ENCODE data around the gene SIL1.
"Not testable (repeated sequence)": the region's sequence is repeated elsewhere in the genome, so short reads cannot be mapped to it uniquely, and the experiment has no call there.

The SIL1 gene

GRCh38 chr5:138942066-138942465 is 256.1 kb downstream of the SIL1 start:
- no peak for DNase-seq (ENCODE audit: low read depth)

- no peak for DNase-seq (ENCODE audit: low read depth)
Measured at GRCh38 chr5:138938526-138938925, 259.6 kb downstream of the SIL1 start.

GRCh38 chr5:138937392-138938387 is 260.5 kb downstream of the SIL1 start:
- no peak for DNase-seq (ENCODE audit: low read depth)

- DNase-seq (ENCODE audit: low read depth): no peak
Measured at GRCh38 chr5:138936968-138937345, 261.2 kb downstream of the SIL1 start.

- no peak for DNase-seq (ENCODE audit: low read depth)
Measured at GRCh38 chr5:138936225-138936967, 261.8 kb downstream of the SIL1 start.

- DNase-seq (ENCODE audit: low read depth): no peak
Measured at GRCh38 chr5:138935466-138935865, 262.7 kb downstream of the SIL1 start.

- DNase-seq (ENCODE audit: low read depth): no peak
Measured at GRCh38 chr5:138934971-138935370, 263.2 kb downstream of the SIL1 start.

GRCh38 chr5:138933522-138934290 is 264.5 kb downstream of the SIL1 start:
- DNase-seq (ENCODE audit: low read depth): no peak

- DNase-seq (ENCODE audit: low read depth): no peak
Measured at GRCh38 chr5:138932171-138932810, 265.9 kb downstream of the SIL1 start.

GRCh38 chr5:138930371-138931097 is 267.6 kb downstream of the SIL1 start:
- DNase-seq (ENCODE audit: low read depth): no peak

- DNase-seq (ENCODE audit: low read depth): no peak
Measured at GRCh38 chr5:138929571-138929955, 268.6 kb downstream of the SIL1 start.

GRCh38 chr5:138927979-138928378 is 270.2 kb downstream of the SIL1 start:
- no peak for DNase-seq (ENCODE audit: low read depth)

- DNase-seq (ENCODE audit: low read depth): no peak
Measured at GRCh38 chr5:138927544-138927943, 270.6 kb downstream of the SIL1 start.

- DNase-seq (ENCODE audit: low read depth): no peak
Measured at GRCh38 chr5:138926688-138927448, 271.3 kb downstream of the SIL1 start.

GRCh38 chr5:138926257-138926656 is 271.9 kb downstream of the SIL1 start:
- no peak for DNase-seq (ENCODE audit: low read depth)

GRCh38 chr5:138925090-138925635 is 273.0 kb downstream of the SIL1 start:
- DNase-seq (ENCODE audit: low read depth): no peak

- DNase-seq (ENCODE audit: low read depth): no peak
Measured at GRCh38 chr5:138922494-138922893, 275.7 kb downstream of the SIL1 start.

- DNase-seq (ENCODE audit: low read depth): not testable (repeated sequence)
Measured at GRCh38 chr5:138921362-138921761, 276.8 kb downstream of the SIL1 start.

- DNase-seq (ENCODE audit: low read depth): no peak
Measured at GRCh38 chr5:138920181-138920580, 278.0 kb downstream of the SIL1 start.

- DNase-seq (ENCODE audit: low read depth): no peak
Measured at GRCh38 chr5:138918686-138919085, 279.5 kb downstream of the SIL1 start.

All from stimulated activated CD8-positive, alpha-beta memory T cell treated with anti-CD3 and anti-CD28 coated beads, Interleukin-15, amount 100 ng/mL, for 24 hours (primary cell).